Measurements from ENCODE around the gene PRDM16.

- TF ChIP-seq BACH1 (IDR thresholded peaks at IDR 0.05; ENCODE audit: low read length) (no peak), RAD21 (IDR thresholded peaks at IDR 0.05 in 1 of 2, conservative IDR thresholded peaks at IDR 0.05 in 1 of 2; ENCODE audit: low read depth in 2 of 2, low read length in 2 of 2) (no peak), CTCF (IDR thresholded peaks at IDR 0.05; ENCODE audit: control extremely low read depth in 1 of 3, insufficient read depth in 1 of 3, low read depth in 1 of 3, low read length in 3 of 3) (no peak), TAF1 (IDR thresholded peaks at IDR 0.05; ENCODE audit: low read depth, low read length) (no peak), TCF12 (IDR thresholded peaks at IDR 0.05; ENCODE audit: low read depth, low read length) (no peak), ATF2 (IDR thresholded peaks at IDR 0.05; ENCODE audit: low read length) (no peak), CHD1 (IDR thresholded peaks at IDR 0.05; ENCODE audit: low read depth, low read length) (no peak), FOSL1 (IDR thresholded peaks at IDR 0.05; ENCODE audit: insufficient read depth, low read depth, low read length) (no peak), POLR2AphosphoS5 (IDR thresholded peaks at IDR 0.05; ENCODE audit: low read depth, low read length) (no peak), CREB1 (IDR thresholded peaks at IDR 0.05) (no peak), TEAD4 (IDR thresholded peaks at IDR 0.05; ENCODE audit: low read depth, low read length) (no peak), RNF2 (IDR thresholded peaks at IDR 0.05; ENCODE audit: borderline replicate concordance, low read depth, low read length, missing control alignments, poor library complexity, severe bottlenecking) (no peak), POLR2A (IDR thresholded peaks at IDR 0.05; ENCODE audit: control extremely low read depth in 1 of 2, low read depth in 2 of 2, low read length in 2 of 2) (no peak), EZH2 (IDR thresholded peaks at IDR 0.05; ENCODE audit: low read depth, low read length, severe bottlenecking) (no peak)
These were observed 199.3 kb downstream of the PRDM16 start for GRCh38 chr1:3268281-3268680.

Measured in H1 (cell line).